ENCODE measurements around the gene TMED5. TPM values are rescaled to one million over a fixed set of nuclear protein-coding genes. Genes with fewer than 3 reads are reported as not detected.
"Not testable (repeated sequence)": the region's sequence is repeated elsewhere in the genome, so short reads cannot be mapped to it uniquely, and the experiment has no call there.

Gene TMED5
- total RNA-seq, 4 donors from 2014 or later, result 99.5 to 150 (median 127) TPM

DNA sequence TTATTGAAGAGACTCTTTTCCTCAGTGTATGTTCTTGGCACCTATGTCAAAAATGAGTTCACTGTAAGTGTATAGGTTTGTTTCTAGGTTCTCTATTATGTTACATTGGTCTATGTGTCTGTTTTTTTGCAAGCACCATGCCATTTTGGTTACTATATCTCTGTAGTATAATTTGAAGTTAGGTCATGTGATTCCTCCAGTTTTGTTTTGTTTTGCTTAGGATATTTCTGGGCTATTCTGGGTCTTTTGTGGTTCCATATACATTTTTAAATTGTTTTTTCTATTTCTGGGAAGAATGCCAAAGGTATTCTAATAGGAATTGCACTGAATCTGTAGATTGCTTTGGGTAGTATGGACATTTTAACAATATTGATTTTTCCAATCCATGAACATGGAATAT, 13.2 kb downstream of the TMED5 start:
- in situ Hi-C loops (cut with MboI; ENCODE audit: low sequenced_read_pairs in 4 of 4) (no loop called here), intact Hi-C loops (cut with DNase I; ENCODE audit: low total_unique reads) (no loop called here)
- Histone ChIP-seq H3K4me3 (no peak overlapping the region), H3K4me1 (peaks cover 20 to 31% of the 10 kb centered on the region in 2 donors), H3K9me3 (no peaks in the 10 kb centered on the region), H3K36me3 (no peaks in the 10 kb centered on the region), H3K27me3 (no peaks in the 10 kb centered on the region), H3K27ac (no peak overlapping the region)
- DNase-seq, result no peak
- TF ChIP-seq, protein P1, sequence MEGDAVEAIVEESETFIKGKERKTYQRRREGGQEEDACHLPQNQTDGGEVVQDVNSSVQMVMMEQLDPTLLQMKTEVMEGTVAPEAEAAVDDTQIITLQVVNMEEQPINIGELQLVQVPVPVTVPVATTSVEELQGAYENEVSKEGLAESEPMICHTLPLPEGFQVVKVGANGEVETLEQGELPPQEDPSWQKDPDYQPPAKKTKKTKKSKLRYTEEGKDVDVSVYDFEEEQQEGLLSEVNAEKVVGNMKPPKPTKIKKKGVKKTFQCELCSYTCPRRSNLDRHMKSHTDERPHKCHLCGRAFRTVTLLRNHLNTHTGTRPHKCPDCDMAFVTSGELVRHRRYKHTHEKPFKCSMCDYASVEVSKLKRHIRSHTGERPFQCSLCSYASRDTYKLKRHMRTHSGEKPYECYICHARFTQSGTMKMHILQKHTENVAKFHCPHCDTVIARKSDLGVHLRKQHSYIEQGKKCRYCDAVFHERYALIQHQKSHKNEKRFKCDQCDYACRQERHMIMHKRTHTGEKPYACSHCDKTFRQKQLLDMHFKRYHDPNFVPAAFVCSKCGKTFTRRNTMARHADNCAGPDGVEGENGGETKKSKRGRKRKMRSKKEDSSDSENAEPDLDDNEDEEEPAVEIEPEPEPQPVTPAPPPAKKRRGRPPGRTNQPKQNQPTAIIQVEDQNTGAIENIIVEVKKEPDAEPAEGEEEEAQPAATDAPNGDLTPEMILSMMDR (IDR thresholded peaks at IDR 0.05 in 4 of 5, conservative IDR thresholded peaks at IDR 0.05 in 1 of 5), result no peak
- TF ChIP-seq POLR2A (IDR thresholded peaks at IDR 0.05), result no peak
- no peak for ATAC-seq

DNA sequence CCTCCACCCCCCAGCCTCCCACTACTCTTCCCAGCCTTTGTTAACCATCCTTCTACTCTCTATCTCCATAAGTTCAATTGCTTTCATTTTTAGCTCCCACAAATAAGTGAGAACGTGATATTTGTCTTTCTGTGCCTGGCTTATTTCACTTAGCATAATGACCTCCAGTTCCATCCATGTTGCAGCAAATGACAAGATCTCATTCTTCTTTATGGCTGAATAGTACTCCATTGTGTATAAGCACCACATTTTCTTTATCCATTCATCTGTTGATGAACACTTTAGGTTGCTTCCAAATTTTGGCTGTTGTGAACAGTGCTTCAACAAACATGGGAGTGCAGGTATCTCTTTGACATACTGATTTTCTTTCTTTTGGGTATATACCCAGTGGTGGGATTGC, 14.3 kb downstream of the TMED5 start:
- intact Hi-C loops (cut with DNase I; ENCODE audit: low total_unique reads); H3K36me3 ChIP-seq; H3K4me3 ChIP-seq; H3K9me3 ChIP-seq; H3K27me3 ChIP-seq; ATAC-seq; DNase-seq; in situ Hi-C loops (cut with MboI; ENCODE audit: low sequenced_read_pairs in 4 of 4): not testable (repeated sequence)
- H3K27ac ChIP-seq, result peak overlapping the region in 2 of 4 donors; percentile 77 to 82
- H3K4me1 ChIP-seq, result peaks cover 29 to 41% of the 10 kb centered on the region in 2 donors

DNA sequence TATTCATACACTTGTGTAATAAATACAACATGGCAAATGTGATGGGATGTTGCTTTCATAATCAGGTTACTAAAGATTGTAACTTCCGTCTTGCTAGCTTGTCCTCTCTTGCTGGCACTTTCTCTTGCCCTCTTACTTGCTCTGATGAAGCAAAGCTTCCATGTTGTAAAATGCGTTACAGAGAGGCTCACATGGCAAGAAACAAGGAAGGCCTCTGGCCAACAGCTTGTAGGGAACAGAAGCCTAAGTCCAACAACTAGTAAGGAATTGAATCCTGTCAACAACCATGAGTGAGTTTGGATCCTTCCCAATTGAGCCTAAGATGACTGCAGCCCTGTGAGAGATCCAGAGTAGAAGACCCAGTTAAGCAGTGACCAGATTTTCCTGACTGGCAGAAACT, 15.4 kb downstream of the TMED5 start:
- H3K9me3 ChIP-seq, result no peaks in the 10 kb centered on the region
- peak overlapping the region; percentile 65 to 82 (median 75) for H3K27ac ChIP-seq
- H3K27me3 ChIP-seq, result no peaks in the 10 kb centered on the region
- H3K4me3 ChIP-seq, result no peak overlapping the region
- peaks cover 0 to 2% of the 10 kb centered on the region in 2 donors for H3K36me3 ChIP-seq
- peak in 1 of 2 donors; percentile 28 for DNase-seq
- TF ChIP-seq, protein P1 (IDR thresholded peaks at IDR 0.05 in 4 of 5, conservative IDR thresholded peaks at IDR 0.05 in 1 of 5), result no peak
- TF ChIP-seq POLR2A (IDR thresholded peaks at IDR 0.05), result no peak
- in situ Hi-C loops (cut with MboI; ENCODE audit: low sequenced_read_pairs in 4 of 4), result no loop called here
- peak; percentile 60 to 76 for ATAC-seq
- intact Hi-C loops (cut with DNase I; ENCODE audit: low total_unique reads), result loop anchor here (1.0 to 5.0 kb wide), 3 partner anchors 14 to 182 kb away; partner anchors contain the start of genes DR1 and MTF2
- peaks cover 29 to 41% of the 10 kb centered on the region in 2 donors for H3K4me1 ChIP-seq

DNA sequence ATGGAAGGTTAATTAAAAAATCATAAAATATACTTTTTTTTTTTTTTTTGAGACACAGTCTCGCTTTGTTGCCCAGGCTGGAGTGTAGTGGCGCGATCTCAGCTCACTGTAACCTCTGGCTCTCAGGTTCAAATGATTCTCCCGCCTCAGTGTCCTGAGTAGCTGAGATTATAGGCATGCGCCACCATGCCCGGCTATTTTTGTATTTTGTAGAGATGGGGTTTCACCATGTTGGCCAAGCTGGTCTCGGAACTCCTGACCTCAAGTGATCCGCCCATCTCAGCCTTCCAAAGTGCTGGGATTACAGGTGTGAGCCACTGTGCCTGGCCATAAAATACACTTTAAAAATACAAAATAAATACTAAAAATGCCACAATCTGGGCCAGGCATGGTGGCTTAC, 16.9 kb downstream of the TMED5 start:
- Histone ChIP-seq H3K4me1 (peaks cover 29 to 41% of the 10 kb centered on the region in 2 donors), H3K36me3 (peaks cover 0 to 16% of the 10 kb centered on the region in 2 donors), H3K27ac (peak overlapping the region; percentile 65 to 82 (median 75))
- intact Hi-C loops (cut with DNase I; ENCODE audit: low total_unique reads), result loop anchor here (5.0 kb wide), 2 partner anchors 86 to 184 kb away; partner anchors contain the start of genes DR1 and MTF2
- H3K4me3 ChIP-seq; H3K27me3 ChIP-seq; in situ Hi-C loops (cut with MboI; ENCODE audit: low sequenced_read_pairs in 4 of 4); H3K9me3 ChIP-seq: not testable (repeated sequence)
- DNase-seq, result peak; percentile 43 to 85
- peak; percentile 71 to 79 for ATAC-seq

DNA sequence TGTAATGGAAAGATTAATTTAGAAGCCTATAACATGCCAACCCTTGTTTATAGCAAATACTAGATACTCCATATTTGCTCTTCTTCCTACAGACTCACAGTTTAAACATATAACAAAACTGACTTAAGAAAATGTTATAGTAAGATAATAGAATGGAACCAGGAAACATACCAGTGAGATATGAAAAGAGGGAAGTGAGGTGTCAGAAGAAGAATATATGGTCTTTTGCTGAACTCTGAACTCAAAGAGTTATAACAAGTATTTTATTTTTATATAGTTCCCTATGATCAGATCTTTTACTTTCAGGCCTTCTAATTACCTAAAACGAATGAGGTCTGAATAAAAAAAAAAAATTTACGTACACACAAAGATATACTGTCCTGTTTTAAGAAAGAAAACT, 20.9 kb downstream of the TMED5 start:
- no peak for DNase-seq
- peaks cover 0 to 43% of the 10 kb centered on the region in 2 donors for H3K36me3 ChIP-seq
- H3K4me1 ChIP-seq, result peaks cover 27 to 42% of the 10 kb centered on the region in 2 donors
- no peak for TF ChIP-seq POLR2A (IDR thresholded peaks at IDR 0.05)
- TF ChIP-seq, protein P1 (IDR thresholded peaks at IDR 0.05 in 4 of 5, conservative IDR thresholded peaks at IDR 0.05 in 1 of 5), result no peak
- no peaks in the 10 kb centered on the region for H3K9me3 ChIP-seq
- in situ Hi-C loops (cut with MboI; ENCODE audit: low sequenced_read_pairs in 4 of 4) (no loop called here), intact Hi-C loops (cut with DNase I; ENCODE audit: low total_unique reads) (no loop called here)
- no peak for ATAC-seq
- no peak overlapping the region for H3K4me3 ChIP-seq
- H3K27ac ChIP-seq, result no peak overlapping the region
- no peaks in the 10 kb centered on the region for H3K27me3 ChIP-seq

DNA sequence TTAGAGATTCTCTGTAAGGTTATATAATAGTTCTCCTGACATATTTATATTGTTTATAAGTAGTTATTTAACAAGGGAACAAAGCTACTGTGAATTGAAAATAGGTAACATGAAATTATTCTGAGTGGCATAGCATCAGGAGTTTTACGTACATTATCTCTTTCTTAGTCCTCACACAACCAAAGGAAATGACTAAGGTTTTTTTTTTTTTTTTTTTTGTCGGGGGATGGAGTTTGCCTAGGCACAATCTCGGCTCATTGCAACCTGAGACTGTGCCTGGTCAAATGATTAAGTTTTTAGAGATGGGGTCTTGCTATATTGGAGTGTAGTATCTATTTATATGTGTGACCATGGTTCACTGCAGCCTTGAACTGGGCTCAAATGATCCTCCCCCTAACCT, 24.9 kb downstream of the TMED5 start:
- intact Hi-C loops (cut with DNase I; ENCODE audit: low total_unique reads), result no loop called here
- peaks cover 0 to 64% of the 10 kb centered on the region in 2 donors for H3K36me3 ChIP-seq
- ATAC-seq, result no peak

More for the DNA sequence above, 24.9 kb downstream of the TMED5 start:
- TF ChIP-seq POLR2A (IDR thresholded peaks at IDR 0.05), result no peak
- TF ChIP-seq, protein P1 (IDR thresholded peaks at IDR 0.05 in 4 of 5, conservative IDR thresholded peaks at IDR 0.05 in 1 of 5), result no peak
- no peak overlapping the region for H3K4me3 ChIP-seq
- H3K27ac ChIP-seq, result no peak overlapping the region
- in situ Hi-C loops (cut with MboI; ENCODE audit: low sequenced_read_pairs in 4 of 4), result no loop called here
- no peak for DNase-seq
- no peaks in the 10 kb centered on the region for H3K9me3 ChIP-seq
- H3K27me3 ChIP-seq, result no peaks in the 10 kb centered on the region
- peaks cover 5 to 12% of the 10 kb centered on the region in 2 donors for H3K4me1 ChIP-seq

Data from gastrocnemius medialis (tissue), 4 donors.